PFSK-1 (cell line): ENCODE measurements around the gene KIF17.

ENCODE experiments used
- FOXP2 ChIP-seq: optimal IDR thresholded peaks from 2 replicates; pipeline ENCODE3; 2011; ENCODE audit warnings: borderline replicate concordance, control low read depth, inconsistent platforms; ENCODE audit not compliant: insufficient read depth; ENCODE audit errors: extremely low read length, extremely low read depth
- POLR2AphosphoS5 ChIP-seq: IDR thresholded peaks from 2 replicates; pipeline ENCODE4 v1.6.1; 2012; ENCODE audit warnings: low read depth, mild to moderate bottlenecking, control low read depth, low read length, moderate library complexity
- REST ChIP-seq, 2 experiments: IDR thresholded peaks; 2 replicates each; pipeline versions ENCODE4 v1.6.1 to v1.8.0; 2011 to 2012; ENCODE audit warnings: low read depth in 2 of 2, low read length in 2 of 2, control low read depth in 1 of 2, inconsistent platforms in 1 of 2, mild to moderate bottlenecking in 1 of 2, moderate library complexity in 1 of 2; ENCODE audit not compliant: insufficient read depth in 1 of 2
- SIN3A ChIP-seq: IDR thresholded peaks from 2 replicates; pipeline ENCODE4 v1.6.1; 2012; ENCODE audit warnings: mild to moderate bottlenecking, low read length, moderate library complexity, borderline replicate concordance; ENCODE audit not compliant: insufficient read depth
- TAF1 ChIP-seq: IDR thresholded peaks from 2 replicates; pipeline ENCODE4 v1.6.1; 2012; ENCODE audit warnings: low read length, control low read depth, borderline replicate concordance; ENCODE audit not compliant: insufficient read depth

KIF17 gene

GRCh38 chr1:20615946-20616846 lies 101.6 kb downstream of the KIF17 start:
- TF ChIP-seq FOXP2 (no peak), TAF1 (no peak), REST (IDR thresholded peaks at IDR 0.05; ENCODE audit: insufficient read depth in 1 of 2, low read depth in 2 of 2, low read length in 2 of 2) (no peak), POLR2AphosphoS5 (no peak), SIN3A (no peak)

- TF ChIP-seq REST (IDR thresholded peaks at IDR 0.05; ENCODE audit: insufficient read depth in 1 of 2, low read depth in 2 of 2, low read length in 2 of 2) (no peak), POLR2AphosphoS5 (no peak), SIN3A (no peak), TAF1 (no peak), FOXP2 (no peak)
Observed at GRCh38 chr1:20614131-20614579, 103.7 kb downstream of the KIF17 start.
